Measurements from ENCODE around the gene RBP5.

Gene RBP5

DNA sequence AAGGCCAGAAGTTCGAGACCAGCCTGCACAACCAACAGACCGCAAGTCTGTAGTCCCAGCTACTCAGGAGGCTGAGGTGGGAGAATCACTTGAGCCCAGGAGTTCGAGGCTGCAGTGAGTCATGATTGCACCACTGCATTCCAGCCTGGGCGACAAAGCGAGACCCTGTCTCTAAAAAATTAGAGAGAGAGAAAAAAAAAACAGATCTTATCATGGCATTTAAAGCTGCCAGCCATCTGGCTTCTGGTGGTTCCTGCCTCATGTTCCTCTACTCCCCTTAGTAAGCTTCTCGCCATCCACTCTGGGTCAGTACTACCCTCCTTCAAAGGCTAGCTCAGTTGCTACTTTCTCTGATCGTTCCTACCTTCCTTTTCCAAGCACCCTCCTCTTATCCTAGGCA, 17.5 kb upstream of the RBP5 start:
- no peak for DNase-seq (ENCODE audit: low read depth in 1 of 2, low spot score in 1 of 2)

DNA sequence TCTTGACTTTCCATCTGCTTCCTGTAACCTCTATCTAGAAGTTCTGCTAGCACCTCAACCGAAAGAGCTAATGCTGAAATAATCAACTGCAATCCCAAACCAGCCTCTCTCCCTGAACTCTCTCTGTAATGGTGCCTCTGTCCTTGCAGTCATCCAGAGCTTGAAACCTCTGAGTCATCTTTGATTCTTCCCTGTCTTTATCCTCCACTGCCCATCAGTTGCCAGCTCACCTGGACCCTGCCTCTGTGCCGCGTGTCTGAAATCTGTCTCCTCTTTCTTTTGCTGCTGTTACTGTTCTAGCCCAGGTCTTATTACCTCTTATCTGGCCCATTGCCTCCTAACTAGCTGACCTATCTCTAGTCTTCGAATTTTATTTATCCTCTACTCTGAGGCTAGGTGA, 17.0 kb upstream of the RBP5 start:
- DNase-seq (ENCODE audit: low read depth in 1 of 2, low spot score in 1 of 2) = no peak

DNA sequence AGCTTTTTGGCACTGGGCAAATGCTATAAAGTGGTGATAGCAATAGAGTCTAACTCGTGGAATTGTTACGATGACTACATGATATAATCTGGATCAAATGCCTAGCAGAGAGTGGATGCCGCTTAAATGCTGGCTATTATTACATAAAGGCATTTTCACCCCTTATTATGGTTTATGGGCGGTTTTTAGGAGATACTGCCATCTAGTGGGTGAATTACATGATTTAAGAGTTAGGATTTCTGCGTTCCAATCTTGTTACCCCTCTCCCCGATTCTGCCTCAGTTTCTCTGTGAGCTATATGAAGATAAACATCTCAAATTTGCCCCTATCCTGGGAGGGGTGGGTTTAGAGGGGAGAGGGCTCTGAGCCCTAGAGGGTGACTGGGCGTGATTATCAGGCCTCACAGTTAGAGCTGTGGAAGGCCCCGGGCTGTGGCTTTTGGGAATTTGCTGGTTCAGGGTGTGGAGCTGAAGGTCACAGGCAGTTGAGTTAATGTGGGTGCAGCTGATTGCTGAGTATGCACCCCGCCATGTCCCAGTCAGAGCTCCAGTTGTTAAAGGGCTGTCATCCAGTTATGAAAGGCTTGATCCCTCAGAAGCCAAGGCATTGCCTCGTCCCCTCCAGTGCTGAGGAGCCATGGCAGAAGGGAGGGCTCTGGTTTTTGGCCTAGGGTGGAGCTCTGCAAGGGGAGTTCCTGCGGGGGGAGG, 15.9 kb upstream of the RBP5 start:
- DNase-seq (ENCODE audit: low read depth in 1 of 2, low spot score in 1 of 2) = no peak

DNA sequence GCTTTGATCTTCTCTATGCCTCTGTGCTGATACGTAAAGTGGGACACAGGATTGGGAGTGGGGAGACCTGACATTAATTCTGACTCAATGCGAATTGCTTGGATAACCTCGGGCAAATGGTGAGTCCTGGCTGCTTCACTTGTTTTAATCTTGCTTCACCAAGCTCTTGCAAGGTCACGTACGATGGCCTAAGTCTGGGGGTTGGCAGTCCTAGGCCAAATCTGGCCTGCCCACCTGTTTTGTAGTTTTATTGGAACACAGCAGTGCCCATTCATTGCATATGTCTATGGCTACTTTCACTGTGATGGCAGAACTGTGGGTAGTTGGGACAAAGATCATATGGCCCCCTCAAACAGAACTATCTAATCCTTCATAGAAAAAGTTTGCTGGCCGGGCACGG, 14.9 kb upstream of the RBP5 start:
- no peak for DNase-seq (ENCODE audit: low read depth in 1 of 2, low spot score in 1 of 2)

DNA sequence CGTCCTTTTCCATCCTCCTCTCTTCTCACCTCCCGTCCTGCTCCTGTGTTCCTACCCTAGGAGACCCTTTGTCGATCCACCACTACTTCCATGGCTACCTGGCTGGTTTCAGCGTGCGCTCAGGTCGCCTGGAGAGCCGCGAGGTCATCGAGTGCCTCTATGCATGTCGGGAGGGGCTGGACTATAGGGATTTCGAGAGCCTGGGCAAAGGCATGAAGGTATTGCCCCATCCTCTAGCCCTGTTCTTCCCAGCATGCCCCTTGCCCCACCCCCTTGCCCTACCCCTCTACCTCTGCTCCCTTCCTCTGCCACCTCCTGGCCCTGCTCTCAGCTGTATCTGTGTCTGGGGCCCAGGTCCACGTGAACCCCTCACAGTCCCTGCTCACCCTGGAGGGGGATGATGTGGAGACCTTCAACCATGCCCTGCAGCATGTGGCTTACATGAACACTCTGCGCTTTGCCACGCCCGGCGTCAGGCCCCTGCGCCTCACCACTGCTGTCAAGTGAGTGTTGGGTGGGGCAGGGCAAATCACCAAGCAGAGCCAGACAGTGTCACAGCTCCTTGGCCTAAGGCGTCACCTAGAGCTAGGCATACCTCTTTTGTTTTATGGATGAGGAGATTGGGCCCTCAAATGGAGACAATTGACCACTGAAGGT, 14.2 kb upstream of the RBP5 start:
- DNase-seq (ENCODE audit: low read depth in 1 of 2, low spot score in 1 of 2) = no peak

DNA sequence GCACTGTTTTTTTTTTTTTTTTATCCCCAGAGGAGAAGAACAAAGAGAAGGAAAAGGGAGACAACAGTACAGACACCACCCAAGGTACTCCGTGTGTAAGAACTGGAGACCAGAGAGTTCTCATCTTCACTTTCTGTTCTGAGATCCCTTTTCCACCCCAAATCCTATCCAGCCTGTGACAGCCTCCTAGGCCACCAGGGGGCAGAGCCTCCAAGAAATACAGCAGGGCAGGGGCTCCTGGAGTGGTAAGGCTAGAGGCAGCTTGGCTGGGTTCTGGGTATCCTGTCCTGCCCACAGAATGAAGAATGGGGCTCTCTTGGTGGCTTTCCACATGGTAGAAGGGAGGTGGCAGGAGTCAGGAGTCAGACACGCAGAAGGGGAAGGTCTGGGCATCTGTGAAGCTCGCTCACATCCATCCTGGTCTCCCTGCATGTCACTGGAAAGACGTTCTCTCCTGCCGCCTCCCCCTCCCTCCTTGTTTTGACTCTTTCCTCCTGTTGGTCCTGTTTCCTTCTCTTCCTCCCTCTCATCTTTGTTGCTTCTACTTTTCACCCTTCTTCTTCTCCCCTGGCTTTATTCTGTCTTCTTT, 13.5 kb upstream of the RBP5 start:
- peak in 1 of 2 donors; percentile 40 for DNase-seq (ENCODE audit: low read depth in 1 of 2, low spot score in 1 of 2)

DNA sequence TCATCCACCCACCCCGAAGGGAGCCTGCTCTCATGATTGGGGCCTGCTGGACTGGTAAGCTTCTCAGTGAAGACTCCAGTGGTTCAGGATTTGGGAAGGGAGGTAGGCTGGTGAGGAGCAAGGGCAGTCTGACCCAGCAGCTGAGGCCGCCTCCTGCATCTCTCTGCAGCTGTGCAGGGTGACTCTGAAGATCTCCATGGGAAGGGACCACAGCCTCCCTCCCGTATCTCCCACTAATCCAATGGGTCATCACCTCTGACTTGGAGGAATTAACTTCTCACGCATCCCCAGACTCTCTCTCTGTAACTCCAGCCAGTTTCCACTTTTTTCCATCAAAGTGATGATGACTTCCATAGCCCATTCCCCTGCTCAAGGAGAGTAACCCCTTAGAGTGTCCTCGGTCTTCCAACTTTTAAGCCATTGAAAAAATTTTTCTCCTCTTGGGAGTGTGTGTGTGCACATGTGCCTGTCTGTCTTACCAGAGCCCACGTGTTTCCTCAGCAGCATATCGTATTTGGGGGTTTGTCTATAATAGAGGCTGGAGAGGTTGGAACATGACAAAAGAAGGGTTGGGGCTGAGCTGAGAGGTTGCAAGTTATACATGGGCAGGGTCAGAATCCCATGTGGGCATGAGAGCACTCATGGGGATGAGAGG, 12.8 kb upstream of the RBP5 start:
- no peak for DNase-seq (ENCODE audit: low read depth in 1 of 2, low spot score in 1 of 2)

DNA sequence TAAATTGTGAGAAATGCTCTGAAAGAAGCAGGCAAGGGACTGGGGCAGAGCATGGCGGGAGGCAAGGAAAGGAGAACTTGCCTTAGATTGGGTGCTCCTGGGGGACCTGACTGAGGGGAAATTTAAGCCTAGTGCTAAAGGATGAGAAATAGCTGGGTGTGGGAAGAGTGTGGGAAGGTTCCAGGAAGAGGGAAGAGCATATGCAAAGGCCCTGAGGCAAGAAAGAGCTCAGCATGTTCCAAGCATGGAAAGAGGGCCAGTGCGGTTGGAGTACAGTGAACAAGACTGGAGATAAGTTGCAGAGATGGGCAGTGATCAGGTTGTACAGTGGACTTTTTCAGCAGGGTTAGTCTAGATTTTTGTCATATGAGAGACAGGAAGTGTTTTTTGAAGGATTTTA, 10.5 kb upstream of the RBP5 start:
- no peak for DNase-seq (ENCODE audit: low read depth in 1 of 2, low spot score in 1 of 2)

DNA sequence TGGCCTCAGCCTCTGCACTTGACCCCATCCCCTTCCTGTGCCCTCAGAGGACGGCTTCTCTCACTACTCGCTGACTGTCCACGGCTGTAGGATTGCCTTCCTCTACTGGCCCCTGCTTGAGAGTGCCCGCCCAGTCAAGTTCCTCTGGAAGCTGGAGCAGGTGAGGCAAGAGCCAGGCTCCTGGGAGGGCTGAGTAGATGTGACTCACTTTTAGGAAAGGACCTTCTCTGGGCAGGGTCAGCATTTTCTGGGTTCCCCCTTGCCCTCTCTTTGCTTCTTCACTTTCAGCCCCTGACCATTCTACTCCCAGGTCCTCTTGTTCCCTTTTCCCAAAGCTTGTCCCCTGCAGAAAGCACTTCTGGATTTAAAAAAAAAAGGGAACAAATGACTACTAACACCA, 9.2 kb upstream of the RBP5 start:
- DNase-seq (ENCODE audit: low read depth in 1 of 2, low spot score in 1 of 2) = no peak

DNA sequence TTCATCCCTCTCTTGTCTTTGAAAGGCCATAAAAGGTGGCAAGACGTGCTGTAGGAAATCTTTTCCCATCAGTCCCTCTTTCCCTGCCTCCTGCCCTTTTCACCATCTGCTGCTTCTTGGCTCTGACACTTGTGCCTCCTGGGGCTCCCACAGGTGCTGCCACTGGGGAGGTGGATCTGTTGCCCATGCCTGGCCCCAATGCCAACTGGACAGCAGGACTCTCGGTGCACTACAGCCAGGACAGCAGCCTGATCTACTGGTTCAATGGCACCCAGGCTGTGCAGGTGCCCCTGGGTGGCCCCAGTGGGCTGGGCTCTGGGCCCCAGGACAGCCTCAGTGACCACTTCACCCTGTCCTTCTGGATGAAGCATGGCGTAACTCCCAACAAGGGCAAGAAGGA, 8.0 kb upstream of the RBP5 start:
- DNase-seq (ENCODE audit: low read depth in 1 of 2, low spot score in 1 of 2) = no peak

DNA sequence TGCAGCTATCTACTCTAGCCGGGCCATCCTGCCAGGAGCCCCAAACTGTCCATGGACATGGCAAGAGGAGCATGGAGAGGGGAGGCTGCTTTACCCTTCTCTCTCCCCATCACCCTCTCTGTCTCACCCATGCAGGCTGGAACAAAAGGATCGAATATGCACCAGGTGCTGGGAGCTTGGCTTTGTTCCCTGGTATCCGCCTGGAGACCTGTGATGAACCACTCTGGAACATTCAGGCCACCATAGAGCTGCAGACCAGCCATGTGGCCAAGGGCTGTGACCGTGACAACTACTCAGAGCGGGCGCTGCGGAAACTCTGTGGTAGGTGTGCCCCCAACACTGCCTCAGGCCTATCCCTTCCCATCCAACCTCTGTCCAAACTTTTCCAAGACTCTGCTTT, 7.4 kb upstream of the RBP5 start:
- no peak for DNase-seq (ENCODE audit: low read depth in 1 of 2, low spot score in 1 of 2)

DNA sequence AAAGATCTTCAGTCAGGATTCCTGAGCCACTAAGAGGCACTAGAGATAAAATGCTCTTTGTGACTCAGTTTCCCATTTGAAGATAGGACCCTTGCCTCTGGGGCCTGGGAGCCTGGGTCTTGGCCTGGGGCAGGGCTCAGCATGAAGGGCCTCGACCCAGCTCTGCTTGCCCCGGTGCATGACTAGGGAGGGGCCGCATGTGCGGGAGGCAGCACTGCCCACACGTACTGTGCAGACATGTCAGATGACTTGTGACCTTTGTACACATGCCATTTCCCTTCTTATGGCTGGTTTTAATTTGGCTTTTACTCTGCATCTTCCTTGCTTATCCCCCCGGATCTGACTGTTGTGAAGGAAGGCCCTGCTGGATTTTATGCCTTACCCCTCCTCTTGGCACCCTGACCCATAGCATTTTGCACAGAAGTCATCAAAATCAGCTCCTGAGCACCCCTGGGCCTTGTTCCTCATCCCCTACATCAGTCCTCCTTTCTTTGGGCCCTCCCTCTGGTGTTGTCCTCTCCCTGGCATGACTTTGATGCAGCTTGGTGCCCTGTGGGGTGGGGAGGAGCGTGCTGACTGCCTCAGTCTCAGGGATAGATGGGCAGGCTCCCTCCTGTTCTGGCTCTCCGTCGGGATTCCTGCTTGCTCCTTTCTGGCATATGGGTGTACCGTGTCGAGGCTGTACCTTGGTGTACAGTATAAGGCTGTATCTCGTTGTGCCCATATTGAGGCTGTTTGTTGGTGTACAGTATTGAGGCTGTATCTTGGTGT, 5.9 kb upstream of the RBP5 start:
- DNase-seq (ENCODE audit: low read depth in 1 of 2, low spot score in 1 of 2) = no peak

DNA sequence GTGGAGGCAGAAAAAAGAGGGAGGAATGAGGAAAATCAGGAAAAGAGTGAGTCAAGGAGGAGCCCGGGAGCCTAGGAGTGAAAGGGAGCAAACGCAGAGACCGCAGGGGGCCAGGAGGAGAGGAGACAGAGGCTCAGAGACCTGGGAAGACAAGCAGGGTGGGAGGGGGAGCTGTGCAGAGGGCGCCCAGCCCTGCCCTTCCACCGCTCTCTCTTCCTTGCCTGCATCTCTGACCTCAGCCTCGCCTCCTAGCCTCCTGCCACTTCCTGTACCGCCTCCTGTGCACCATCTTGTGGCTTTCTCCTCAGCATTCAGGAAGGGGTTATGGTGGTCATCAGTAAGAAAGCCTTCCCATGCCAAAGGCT, 2.8 kb upstream of the RBP5 start:
- no peak for DNase-seq (ENCODE audit: low read depth in 1 of 2, low spot score in 1 of 2)

DNA sequence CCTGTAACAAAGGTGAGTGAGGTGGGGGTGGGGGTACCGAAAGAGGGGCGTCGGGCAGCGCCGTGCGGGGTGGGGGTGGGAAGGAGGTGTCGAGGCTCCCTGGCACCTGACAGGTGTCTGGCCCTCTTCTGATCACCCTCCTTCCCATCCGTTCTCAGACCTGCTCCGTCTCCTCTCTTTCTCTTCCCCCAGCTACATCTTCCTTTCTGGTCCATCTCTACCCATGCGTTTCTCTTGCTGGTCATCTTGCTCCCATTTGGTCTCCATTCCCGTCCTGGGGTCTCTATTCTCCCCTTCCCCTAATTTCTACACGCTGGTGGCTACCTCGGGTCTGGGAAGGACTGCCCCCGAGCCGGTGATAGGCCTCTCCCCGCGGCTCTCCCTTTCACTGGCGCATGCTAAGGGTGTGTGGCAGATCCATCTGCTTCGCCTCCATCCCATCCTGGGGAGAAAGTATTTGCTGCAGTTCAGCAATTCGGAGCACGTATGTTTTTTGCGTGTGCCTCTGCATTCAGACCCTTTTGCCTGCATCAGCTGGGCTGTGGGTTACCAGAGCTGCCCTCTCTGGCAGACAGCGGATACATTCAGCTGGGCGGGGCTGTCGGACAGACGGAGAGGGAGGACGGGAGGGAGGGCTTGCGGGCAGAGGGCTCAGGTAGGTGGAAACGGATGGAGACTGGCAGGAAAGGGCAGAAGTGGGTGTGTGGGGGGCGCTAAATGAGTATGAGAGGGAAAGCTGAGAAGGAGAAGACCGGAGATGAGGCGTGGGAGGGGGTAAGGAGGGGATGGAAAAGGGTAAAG, 2.2 kb upstream of the RBP5 start:
- peak in 1 of 2 donors; percentile 25 for DNase-seq (ENCODE audit: low read depth in 1 of 2, low spot score in 1 of 2)

DNA sequence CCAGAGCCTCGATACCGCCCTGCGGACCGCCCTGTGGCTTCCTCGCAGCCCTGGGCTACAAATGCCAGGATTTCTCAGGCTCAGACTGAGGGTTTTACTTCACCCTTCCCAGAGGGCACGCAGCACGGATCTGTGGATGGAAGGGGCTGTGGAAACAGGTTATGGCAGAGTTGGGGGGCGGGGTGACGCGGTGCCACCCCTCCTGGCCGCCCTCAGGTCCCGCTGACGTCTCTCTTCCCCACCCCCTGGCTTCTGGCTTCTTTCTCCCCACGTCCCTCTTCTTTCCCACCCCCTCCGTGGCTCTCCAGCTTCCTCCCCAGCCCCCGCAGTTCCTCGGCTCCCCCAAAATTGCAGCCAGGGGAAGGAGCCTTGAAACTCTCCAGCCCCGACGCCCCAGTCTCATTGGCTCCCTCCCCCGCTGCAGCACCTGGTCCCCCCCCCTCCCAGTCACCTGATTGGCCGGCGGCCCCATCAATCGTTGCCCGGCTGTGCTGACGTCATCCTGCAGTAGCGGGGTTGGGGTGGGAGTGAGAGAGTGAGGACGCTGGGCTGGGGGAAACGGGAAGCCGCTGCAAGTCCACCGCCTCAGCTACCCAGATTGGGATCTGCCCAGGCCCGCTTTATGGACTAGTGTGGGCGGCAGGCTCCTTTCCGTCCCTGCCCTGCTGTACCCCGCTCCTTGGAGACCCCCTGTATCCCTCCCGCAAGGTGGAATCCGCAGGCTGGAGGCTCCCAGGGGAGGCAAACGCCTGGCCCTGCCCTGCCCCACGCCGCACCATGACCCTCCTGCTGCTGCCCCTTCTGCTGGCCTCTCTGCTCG, 1.4 kb upstream of the RBP5 start, which contains the start of gene CLSTN3:
TSS of gene CLSTN3 (plus strand) at position 500 of the 820 bp plus-strand sequence. CDS start at position 778, 278 bp downstream.
- DNase-seq (ENCODE audit: low read depth in 1 of 2, low spot score in 1 of 2) = peak; percentile 65 to 83

DNA sequence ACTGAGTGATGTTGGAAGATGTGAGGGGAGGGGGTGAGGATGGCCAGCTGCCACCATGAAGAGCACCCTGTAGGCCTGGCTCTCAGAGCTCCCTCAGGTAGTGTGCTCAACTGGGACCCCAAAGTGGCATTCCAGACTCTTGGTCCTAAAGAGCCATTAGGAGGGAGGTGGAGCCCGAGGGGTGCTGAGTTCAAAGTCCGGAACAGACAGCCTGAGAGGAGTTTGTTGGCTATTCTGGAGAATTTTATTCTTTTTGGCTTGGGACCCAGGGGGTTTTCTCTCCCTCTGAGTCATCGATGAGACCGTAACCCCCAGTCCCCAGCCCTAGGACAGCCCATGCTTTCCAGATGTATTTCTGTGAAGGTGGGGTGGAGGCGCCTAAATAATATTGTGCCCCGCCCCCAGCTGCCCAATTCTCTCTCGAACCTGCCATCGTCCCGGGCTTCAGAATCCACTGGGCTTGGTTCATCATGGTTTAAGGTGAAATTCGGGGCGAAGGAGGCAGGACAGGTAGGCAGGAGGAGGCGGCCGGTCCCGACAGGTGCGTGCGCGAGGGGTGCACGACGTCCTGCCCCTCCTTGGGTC, 690 bp upstream of the RBP5 start:
- DNase-seq (ENCODE audit: low read depth in 1 of 2, low spot score in 1 of 2) = no peak

DNA sequence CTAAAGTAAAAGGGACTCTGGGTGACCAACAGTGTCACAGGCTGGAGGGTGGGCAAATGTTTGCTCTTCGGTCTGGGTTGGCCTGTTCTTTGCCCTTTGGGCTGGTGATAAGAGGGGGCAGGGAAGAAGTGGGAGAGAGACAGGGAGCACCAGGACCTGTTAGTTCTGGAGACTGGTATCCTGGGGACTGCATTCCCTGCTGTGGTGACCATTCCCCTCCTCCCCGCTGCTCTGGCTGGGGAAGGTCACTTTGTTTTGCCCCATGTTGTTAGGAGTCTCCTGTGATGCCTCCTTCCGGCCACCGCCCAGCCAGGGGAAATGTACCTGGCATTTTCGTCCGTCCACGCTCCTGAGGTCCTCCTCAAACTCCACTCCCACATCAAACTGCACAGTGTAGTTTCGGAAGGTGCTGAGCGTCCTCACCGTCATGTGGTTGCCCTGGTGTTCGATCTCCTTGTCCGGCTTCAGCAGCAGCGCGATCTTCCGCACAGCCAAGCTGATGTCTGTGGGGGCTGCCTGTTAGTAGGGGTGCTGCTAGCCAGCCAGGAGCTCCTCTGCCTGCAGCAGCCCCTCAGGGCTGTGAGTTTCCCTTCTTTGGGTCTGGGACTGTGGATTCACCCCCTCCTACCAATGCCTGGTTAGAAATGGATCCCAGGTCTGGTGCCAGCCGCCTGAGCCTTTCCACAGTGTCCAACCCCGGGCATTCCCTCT, 618 bp downstream of the RBP5 start:
- DNase-seq (ENCODE audit: low read depth in 1 of 2, low spot score in 1 of 2) = no peak

DNA sequence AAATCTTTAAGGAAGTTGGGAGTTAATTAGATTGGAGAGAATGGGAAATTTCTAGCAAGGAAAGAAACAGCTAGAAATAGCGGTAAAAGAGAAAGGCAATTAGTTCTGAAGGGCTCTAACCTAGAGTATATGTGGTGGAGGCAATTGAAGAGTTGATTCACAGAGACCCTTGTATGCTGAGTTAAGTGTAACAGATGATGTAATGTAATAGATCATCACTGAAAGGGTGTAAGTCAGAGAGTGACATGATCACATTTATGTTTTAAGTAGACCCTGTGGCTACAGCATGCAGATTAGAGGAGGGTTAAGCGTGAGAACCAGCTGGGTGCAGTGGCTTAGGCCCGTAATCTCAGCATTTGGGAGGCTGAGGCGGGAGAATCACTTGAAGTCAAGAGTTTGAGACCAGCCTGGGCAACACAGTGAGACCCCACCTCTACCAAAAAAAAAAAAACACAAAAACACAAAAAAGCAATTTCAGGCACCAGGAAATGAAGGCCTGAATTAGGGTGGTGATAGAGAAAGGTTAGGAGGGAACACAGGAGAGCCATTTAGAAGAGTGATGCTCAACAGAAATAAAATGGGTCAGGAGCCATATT, 3.0 kb downstream of the RBP5 start:
- no peak for DNase-seq (ENCODE audit: low read depth in 1 of 2, low spot score in 1 of 2)
